NCI-H187 treated with DMSO at 0.1 percent for 48 hours (cell line): ENCODE data around the gene SLC25A41.
"Not testable (repeated sequence)": the region's sequence is repeated elsewhere in the genome, so short reads cannot be mapped to it uniquely, and the experiment has no call there.

Experiments
- DNase-seq: peaks from one replicate; lab custom pipeline; 2025; lab: John Stamatoyannopoulos, UW

The SLC25A41 gene

DNA sequence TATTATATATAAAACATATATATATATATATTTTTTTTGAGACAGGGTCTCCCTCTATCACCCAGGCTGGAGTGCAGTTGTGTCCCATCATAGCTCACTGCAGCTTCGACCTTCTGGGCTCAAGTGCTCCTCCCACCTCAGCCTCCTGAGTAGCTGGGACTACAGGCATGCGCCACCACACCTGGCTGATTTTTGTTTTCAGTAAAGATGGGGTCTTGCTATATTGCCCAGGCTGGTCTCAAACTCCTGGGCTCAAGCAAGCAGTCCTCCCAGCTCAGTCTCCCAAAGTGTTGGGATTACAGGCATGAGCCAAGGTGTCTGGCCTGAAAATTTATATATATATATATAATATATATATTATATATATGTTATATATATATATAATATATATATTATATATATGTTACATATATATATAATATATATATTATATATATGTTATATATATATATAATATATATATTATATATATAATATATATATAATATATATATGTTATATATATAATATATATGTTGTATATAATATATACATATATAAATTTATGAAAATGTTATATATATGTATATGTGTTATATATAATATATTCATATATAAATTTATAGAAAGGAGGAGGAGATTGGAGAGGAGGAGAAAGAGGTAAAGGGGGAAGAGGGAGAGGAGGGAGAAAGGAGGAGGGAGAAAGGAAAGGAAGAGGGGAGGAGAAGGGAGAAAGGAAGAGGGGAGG, 4.7 kb downstream of the SLC25A41 start:
- not testable (repeated sequence) for DNase-seq

DNA sequence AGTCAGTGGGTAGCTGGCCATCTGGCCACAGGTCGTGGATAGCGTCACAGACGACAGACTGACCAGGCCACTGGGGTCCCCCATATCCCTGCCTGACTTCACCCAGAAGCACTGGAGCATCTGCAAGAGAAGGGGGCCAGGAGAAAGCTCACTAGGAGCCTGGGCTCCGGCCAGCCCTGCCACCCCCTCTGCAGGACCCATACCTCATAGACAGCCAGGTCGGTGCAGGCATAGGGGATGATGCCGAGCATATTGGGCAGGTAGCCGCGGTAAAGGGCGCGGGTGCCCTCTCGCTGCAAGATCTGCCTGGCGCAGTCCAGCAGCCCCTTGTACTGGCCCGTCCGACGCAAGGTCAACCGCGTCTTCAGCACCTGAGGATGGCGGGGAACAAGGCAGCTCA, 6.4 kb downstream of the SLC25A41 start:
- DNase-seq: no peak

DNA sequence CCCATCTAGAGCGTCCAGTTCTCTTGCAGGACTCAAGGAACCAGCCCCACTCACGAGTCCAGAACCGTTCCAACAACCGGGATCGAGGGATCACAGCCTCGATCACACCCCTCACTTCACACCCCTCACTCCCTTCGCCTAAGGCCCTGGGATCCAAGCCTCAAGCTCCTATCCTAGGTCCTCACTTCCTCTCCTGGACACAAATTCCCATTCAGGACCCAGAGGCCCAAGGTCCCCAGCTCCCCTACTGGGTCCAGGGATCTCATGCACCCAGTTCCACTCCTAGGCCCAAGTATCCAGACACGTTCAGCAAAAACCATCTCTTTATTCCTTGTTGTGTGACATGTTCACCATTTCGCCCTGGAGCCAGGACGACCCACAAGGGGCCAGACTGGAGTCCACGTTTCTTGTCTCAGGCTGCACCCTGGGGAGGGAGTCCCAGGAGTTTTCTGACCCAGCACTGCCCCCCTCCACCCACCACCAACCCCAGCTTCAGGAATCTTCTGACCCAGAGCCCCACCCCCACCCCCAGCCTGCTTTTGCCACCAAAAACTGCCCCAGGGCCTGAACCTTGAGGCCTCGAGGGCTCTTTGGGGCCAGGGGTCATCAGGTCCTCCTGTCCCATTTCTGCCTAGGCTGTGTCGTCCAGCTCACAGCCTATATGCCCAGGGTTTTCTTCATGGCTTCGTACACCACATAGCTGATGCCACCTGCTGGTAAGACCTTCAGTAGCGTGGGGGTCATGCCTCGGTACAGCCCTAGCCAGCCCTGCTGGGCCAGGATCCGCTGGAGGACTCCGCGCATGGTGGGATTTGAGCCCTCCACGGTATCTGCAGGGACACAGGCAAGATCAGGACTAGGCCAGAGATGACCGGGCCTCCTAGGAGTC, 7.6 kb downstream of the SLC25A41 start:
- no peak for DNase-seq

DNA sequence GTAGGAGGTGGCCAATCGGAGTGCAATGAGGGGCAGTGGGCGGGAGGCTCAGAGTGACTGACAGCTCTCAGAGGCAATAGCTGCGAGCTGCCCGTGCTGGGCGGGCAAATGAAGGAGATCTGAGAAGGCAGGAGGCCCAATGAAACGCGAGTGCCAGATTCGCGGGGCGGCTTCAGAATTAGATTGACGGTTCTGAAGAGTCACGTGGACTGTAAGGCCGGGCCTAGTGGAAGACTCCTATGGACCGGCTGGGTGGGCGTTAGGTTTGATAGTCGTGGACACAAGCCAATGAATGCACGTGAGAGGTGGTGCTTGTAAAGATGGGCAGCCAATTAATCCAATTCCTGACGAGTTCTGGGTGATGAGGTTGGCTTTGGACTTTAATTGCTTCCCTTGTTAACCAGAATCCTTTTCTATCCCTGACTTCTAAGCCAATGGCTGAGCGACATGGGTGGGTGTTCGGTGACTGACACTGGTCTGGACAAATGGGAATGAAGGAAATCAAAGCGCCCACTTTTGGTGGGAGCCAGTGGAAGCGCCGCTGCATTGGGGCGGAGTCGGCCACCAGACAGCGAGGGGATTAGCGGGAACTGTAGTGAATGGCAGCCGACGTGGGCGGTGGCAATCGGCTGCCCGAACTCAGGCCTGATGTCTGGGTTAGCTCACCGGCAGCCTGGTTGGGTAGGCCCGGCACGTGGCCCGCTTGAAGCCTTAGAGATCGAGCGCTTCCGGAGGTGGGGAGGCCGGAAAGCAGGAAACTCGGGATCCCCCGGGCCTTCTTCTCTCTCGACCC, 8.4 kb downstream of the SLC25A41 start:
- peak; percentile 91 for DNase-seq

DNA sequence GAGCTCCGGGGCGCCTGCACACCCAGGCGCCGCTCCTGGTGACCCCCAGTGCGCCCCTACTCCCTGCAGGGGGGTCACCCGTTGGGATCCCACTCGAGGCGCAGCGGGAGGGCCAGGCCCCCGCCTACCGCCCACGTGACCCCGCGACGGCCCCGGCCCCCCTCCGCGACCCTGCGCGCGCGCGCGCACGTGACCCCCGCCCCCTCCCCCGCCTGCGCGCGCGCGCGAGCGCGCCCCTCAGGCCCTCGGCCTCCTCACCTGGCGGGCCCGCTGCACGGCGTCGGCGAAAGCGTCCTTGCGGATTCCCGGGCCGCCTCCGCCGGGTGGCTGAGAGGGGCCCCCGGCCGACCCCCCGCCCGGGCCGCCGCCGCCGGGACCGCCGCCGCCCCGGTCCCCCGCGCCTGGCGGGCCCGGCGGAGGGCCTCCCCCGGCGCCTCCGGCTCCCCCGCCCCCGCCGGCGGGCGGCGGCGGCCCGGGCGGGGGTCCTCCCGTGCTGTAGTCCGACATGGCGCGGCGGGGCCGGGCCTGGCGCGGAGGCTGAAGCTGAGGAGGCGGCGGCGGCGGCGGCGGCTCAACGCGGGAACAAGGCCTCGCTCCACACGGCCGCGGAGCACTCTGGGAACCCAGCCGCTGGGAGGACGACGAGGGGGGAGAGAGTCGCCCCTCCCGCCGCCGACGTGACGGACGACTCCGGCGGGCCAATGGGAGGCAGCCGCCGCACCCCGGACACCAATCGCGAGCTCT, 9.2 kb downstream of the SLC25A41 start, which contains the start of gene KHSRP:
Gene KHSRP (minus strand): TSS at position 617 of the 744 bp plus-strand sequence. CDS start 110 bp downstream, at position 507.
- DNase-seq: no peak

DNA sequence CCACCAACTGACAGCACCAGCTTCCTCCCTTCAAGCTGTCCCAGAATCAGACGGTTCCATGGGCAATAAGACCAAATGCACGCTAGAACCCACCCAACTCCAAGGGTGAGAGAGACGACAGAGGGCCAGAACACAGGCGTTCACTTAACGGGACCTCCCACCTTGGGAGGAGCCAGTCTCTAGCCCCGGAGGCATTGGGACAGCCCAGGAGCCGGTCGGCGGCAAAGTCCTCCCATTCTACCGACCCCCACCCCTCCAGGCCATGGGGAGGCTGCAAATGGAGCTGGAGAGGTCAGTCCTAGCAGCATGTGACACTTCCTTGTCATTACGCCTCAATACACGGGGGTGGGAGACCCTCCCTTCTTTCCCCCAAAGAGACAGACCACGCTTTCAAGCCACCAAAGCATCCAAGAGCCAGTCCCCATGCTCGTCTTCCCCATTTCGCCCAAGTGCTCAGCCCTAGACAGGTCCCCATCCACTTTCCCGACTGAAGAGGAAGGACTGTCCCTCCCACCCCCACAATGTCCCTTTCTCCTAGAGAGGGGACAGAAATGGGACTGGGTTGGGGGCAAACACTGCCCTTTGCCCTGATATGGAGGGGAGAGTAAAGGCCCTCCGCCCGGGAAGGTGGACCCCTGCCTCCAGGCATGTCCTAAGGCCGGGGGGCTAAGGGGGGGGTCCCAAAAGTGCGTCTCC, 9.9 kb downstream of the SLC25A41 start:
- no peak for DNase-seq

DNA sequence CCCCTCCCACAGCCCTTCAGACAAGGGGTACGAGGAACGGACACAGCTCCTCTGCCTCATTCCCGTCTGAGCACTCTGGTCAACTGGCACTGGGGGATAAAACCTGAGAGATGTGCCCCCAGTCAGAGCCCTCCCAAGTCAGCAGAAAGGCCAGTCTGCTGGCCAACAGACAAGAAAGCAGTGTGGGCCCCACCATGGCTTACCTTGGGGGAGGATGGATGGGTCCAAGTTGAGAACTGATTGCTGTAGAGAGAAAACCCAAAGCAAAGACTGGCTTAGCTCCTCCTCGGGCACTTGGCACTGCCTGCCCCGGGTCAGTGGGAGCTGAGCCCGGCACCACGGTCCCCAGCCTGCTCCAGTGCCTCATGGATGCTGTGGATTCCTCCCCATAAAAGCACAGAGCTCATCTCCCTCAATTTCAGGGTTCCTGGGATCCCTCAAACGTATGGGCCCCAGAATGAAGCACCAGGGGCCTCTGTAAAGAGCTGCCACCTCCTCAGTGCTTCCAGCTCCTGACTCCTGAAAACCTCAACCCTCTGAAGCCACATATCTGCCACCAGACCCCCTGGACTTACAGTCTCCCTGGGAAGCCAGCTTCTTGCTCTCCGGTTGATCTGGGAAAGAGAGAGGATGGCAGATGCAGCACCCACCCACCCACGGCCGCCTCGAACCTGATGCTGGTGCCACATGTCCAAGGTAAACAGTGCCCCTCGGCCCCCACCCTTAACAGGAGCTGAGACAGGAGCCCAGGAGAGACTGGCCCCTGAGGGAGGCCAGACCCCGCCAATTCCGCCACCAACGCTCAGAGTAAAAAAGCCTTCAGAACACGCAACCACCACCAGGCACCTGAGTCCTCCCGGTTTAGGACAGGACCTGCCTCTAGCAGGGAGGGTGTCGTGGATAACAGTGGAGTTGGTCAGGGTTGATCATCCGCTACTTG, 12.2 kb downstream of the SLC25A41 start:
- no peak for DNase-seq

DNA sequence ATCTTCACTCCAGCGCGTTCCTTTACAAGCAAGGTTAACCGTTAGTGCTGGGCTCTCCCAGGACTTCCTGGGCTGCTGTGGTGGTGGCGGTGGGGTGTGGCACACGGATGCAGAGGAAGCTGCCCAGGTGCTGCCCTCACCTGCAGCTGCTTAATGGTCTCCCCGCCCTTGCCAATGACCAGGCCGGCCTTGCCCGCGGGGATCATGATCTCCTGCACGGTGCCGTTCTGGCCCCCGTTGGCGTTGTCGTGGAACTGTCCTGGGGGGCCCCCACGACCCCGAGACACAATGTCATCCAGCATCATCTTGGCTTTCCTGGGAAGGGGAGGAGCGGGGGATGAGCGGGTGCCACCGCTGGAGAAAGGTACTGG, 15.0 kb downstream of the SLC25A41 start:
- DNase-seq: no peak

DNA sequence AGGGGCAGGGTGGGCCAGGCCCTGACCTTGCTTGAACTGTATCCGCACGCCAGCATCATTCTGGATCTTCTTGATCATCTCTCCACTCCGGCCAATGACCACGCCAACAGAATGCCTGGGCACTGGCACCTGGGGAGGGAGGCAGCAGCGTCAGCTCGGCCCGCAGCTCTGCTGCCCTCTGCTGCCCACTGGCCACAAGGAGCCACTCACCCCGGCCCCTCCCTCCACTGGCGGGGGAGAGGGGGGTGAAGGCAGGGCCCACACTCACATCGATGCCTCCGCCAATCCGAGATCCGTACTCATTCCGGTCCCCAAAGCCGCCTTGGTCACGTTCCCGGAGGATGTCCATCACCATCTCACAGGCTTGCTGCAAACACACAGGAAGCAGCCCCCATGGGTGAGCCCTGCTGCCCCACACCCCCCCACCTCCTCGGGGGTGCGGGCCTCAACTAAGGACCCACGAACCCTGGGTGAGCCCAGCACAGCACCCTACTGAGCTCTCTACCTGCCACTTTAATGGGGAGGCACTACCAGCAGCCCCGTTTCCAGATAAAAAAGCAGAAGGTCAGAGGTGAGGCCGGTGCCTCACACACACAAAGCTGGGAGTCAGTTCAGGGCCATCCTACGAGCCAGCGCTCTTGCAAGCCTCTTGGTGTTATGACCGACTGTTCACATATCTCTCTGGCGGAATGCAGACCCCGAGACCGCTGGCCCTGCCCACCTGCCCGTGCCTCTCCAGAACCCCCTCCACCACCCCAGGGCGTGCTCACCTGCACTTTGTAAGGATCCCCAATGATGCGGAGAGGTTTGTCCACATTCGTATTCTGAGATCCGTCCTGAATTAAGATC, 15.6 kb downstream of the SLC25A41 start:
- DNase-seq: no peak

DNA sequence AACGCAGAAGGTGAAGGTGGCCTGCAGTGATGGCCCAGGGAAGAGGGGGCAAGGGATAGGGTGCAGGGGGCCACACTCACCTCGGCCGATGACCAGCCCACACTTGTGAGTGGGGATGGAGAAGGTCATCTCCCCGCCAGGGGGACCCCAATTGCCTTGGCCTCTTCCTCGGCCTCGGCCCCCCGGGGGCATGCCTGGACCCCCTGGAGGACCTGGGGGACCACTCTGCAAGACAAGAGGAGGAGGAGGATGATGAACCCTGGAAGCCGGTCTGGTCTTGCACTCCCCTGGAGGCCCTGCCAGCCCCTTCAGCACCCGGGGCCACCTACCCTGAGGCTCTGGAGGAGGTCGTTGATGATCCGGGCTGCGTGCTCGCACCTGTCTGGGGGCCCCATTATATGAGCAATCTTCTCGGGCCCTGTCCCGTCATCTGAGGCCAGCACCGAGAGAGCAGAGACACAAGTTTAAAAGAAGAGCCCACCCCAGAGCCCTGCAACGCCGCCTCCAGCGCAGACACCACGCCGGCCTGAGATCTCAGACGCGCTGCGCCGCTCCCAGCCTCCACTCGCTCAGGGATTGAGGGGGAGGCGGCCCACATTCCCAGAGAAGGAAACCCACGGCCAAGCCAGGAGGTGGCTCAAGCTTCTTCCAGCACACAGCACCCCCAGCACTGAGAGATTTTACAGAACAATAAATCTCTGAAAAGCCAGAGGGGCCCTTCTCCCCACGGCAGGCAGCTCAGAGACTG, 16.7 kb downstream of the SLC25A41 start:
- no peak for DNase-seq

DNA sequence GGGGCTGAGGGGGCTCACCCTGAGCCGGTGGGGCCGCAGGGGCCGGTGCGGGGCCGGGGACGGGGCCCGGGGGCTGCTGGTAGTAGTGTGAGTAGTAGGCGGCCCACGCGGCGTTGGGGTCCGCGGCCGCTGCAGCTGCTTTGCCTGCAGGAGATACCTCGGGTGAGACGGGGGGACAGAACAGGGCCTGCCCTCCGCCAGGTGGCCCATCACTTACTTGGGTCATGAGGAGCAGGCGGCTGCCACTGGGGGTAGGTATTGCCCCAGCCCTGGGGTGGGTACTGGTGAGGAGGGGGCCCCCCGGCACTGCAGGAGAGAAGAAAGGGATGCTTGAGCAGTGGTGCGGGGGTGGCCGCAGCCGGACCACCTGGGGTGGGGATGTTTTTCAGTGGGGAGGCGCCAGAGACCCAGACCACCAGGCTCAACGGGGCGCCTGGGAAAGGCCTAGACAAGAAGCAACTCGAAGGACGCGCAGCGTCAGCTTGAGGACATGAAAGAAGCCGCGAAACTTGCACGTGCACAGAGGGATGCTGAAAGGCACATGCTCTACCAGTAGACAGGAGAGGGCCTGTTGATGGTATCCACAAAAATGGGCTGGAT, 17.9 kb downstream of the SLC25A41 start:
- DNase-seq: no peak

DNA sequence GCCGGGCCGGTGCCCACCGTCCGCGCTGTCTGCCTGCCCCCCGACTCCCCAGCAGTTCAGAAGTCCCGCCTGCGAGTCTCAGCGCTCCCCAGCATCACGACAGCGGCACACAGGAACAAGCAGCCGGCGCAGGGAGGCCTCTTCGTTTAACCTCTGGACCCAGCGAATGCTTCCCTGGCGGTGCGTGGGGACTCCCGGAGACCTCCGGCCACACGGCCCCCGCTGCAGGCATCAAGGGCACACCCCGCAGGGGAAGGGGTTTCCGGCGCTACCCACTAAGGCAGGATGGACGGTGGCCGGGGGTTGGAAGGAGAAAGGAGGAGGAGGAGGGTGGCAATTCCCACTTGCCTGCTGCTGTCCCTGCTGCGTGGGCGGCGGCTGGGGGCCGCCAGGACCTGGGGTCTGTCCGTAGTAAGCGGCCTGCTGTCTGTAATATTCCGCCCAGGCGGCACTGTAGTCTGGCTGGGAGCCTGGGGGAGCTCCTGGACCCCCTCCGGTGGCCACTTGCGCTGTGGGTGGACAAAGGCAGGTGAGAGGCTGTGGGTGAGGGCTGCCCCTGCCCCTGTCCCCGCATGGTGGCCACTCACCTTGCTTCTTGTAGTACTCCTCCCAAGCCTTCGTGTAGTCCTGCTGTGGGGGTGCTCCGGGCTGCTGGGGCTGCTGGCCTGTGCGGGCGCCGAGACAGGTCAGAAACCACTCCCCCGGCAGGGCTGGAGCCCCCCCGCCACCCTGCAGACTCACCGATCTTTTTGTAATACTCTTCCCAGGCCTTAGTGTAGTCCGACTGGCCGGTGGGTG, 18.6 kb downstream of the SLC25A41 start:
- no peak for DNase-seq

DNA sequence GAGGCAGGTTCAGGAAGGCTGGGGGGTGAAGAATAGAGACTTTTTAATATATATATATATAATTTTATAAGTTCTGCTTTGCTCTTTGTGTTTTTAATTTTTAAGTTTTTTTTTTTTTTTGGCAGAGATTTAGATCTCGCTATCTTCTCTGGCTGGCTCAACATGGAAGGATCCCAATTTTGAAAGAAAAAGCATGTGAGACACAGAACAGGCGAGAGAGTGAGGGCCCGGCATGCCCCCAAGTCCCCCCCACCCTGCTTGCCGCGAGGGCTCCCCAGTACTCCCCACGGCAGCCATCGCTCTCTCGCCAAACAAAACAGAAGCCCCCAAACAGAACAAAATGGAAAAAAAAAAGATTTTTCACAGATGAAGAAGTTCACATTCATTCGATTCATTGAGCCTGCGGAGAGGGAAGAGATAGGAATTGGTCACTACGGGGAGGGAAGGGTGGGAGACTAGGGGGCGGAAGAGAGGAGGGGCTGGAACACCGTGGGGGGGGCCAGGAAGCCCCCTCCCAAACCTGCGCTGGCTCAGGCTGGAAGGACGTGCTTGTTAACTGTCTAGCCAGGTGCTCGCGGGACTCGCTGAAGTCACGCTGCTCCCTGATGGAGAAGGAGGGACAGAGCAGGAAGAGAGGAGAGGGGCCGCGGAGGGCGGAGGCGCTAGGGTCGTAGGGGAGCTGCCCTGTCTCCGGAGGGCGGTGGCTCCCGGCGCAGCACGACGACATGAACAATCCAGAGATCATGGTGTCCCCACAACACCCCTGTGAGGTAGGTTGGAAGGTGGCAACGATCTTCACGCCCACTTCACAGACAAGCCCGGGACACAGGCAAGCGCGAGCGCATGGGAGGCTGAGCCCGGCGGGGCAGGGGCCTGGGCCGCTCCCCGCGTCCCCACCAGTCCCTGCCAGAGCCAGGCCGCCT, 19.6 kb downstream of the SLC25A41 start:
- no peak for DNase-seq

DNA sequence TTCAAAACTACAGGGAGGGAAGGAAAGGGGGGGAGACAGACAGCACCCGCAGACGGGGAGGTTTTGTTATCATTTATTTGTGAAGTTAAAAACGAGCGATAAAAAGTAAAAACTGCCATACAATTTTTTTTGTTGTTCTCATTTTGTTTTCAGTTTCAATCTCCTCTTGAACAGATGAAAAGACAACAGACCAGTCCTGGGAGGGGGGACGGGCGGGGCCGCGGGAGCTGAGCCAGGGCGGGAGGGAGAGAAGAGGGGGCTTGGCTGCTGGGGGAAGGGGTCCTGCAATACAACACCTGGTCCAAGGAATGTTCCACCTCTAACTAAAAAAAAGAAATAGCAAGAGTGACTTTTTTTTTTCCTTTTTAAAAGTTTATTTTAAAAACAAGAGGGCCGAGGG, 20.3 kb downstream of the SLC25A41 start:
- no peak for DNase-seq

DNA sequence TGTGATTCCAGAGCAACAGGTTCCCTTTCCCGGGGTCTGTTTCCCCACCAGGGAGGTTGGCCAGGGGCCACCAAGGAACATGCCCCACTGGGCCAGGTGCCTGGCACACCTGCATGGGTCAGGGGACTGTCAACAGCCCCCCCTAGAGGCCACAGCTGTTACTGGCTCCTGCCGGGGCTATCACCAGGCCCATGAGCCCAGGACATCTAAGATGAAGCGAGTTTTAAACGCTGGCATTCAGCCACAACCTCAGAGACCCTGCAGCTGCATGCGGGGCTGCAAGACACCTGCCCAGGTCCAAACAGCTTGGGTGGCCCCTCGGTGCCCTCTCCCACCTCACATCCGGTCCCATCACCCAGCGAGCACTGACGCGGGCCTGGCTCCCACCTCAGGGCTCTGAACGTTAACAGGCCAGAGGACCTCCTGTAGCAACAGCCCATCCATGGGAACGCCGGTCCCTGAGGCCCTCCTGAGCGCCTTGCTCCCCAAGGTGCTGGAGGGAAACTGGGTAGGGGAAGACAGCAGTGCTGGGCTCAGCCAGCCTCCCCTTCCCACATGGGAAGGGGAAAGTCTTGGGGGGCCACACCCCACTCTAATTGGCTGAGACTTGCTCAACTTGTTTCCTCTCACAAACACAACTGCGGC, 21.0 kb downstream of the SLC25A41 start:
- DNase-seq: no peak
